Measurements from ENCODE around the gene RASD2.
"Not testable (repeated sequence)": the region's sequence is repeated elsewhere in the genome, so short reads cannot be mapped to it uniquely, and the experiment has no call there.

Gene RASD2

GRCh38 chr22:35540595-35541253 lies at the start of gene RASD2:
RASD2 (plus strand) TSS chr22:35540831; CDS start chr22:35546810, 5,979 bp downstream.
- peak in 41 of 56 donors; percentile 5 to 85 (median 68) for DNase-seq

GRCh38 chr22:35491061-35491907 lies 49.3 kb upstream of the RASD2 start:
- not testable (repeated sequence) for DNase-seq

- no peak for DNase-seq
Observed at GRCh38 chr22:35491908-35492380, 48.7 kb upstream of the RASD2 start.

GRCh38 chr22:35493074-35493473 lies 47.6 kb upstream of the RASD2 start:
- DNase-seq, result no peak

- not testable (repeated sequence) for DNase-seq
Observed at GRCh38 chr22:35495711-35496110, 44.9 kb upstream of the RASD2 start.

- no peak for DNase-seq
Observed at GRCh38 chr22:35496768-35497312, 43.8 kb upstream of the RASD2 start.

GRCh38 chr22:35498026-35498800 lies 42.4 kb upstream of the RASD2 start:
- no peak for DNase-seq

- DNase-seq, result no peak
Observed at GRCh38 chr22:35502836-35503235, 37.8 kb upstream of the RASD2 start.

- no peak for DNase-seq
Observed at GRCh38 chr22:35505399-35506258, 35.0 kb upstream of the RASD2 start.

- no peak for DNase-seq
Observed at GRCh38 chr22:35506259-35506570, 34.4 kb upstream of the RASD2 start.

GRCh38 chr22:35507851-35508250 lies 32.8 kb upstream of the RASD2 start:
- DNase-seq, result not testable (repeated sequence)

GRCh38 chr22:35509451-35509850 lies 31.2 kb upstream of the RASD2 start:
- DNase-seq, result no peak

- no peak for DNase-seq
Observed at GRCh38 chr22:35509960-35510359, 30.7 kb upstream of the RASD2 start.

- peak in 7 of 56 donors; percentile 16 to 51 (median 24) for DNase-seq
Observed at GRCh38 chr22:35510481-35510934, 30.1 kb upstream of the RASD2 start.

GRCh38 chr22:35510951-35511350 lies 29.7 kb upstream of the RASD2 start:
- no peak for DNase-seq

GRCh38 chr22:35514366-35514765 lies 26.3 kb upstream of the RASD2 start:
- DNase-seq, result peak in 12 of 56 donors; percentile 19 to 81 (median 44)

GRCh38 chr22:35515952-35516351 lies 24.7 kb upstream of the RASD2 start:
- DNase-seq, result not testable (repeated sequence)

GRCh38 chr22:35516723-35517122 lies 23.9 kb upstream of the RASD2 start:
- no peak for DNase-seq

- DNase-seq, result no peak
Observed at GRCh38 chr22:35517207-35517606, 23.4 kb upstream of the RASD2 start.

GRCh38 chr22:35517769-35518530 lies 22.7 kb upstream of the RASD2 start:
- DNase-seq, result no peak
